GM03348 (cell line): ENCODE measurements around the gene MFSD6.

ENCODE experiments used
- DNase-seq: peaks from one replicate; pipeline ENCODE4 v3.0.0; 2012; ENCODE audit warnings: low spot score

Gene MFSD6

GRCh38 chr2:190440113-190440512, 32.0 kb downstream of the MFSD6 start:
- DNase-seq = no peak

GRCh38 chr2:190441564-190441963, 33.4 kb downstream of the MFSD6 start:
- DNase-seq = no peak

GRCh38 chr2:190443055-190443454, 34.9 kb downstream of the MFSD6 start:
- DNase-seq = no peak

GRCh38 chr2:190443778-190444481, 35.8 kb downstream of the MFSD6 start:
- peak; percentile 20 for DNase-seq

- no peak for DNase-seq
Measured at GRCh38 chr2:190444976-190445375, 36.8 kb downstream of the MFSD6 start.

GRCh38 chr2:190446193-190446592, 38.0 kb downstream of the MFSD6 start:
- no peak for DNase-seq

GRCh38 chr2:190446750-190447516, 38.8 kb downstream of the MFSD6 start:
- peak; percentile 17 for DNase-seq

GRCh38 chr2:190447766-190448165, 39.6 kb downstream of the MFSD6 start:
- DNase-seq = no peak

GRCh38 chr2:190449925-190450324, 41.8 kb downstream of the MFSD6 start:
- DNase-seq = no peak

GRCh38 chr2:190450363-190450762, 42.2 kb downstream of the MFSD6 start:
- DNase-seq = no peak

- peak; percentile 37 for DNase-seq
Measured at GRCh38 chr2:190451561-190452176, 43.5 kb downstream of the MFSD6 start.

GRCh38 chr2:190452433-190452832, 44.3 kb downstream of the MFSD6 start:
- DNase-seq = no peak

GRCh38 chr2:190454795-190455194, 46.6 kb downstream of the MFSD6 start:
- DNase-seq = no peak

GRCh38 chr2:190455358-190456095, 47.4 kb downstream of the MFSD6 start:
- no peak for DNase-seq

- no peak for DNase-seq
Measured at GRCh38 chr2:190456833-190457232, 48.7 kb downstream of the MFSD6 start.

- DNase-seq = no peak
Measured at GRCh38 chr2:190457256-190457655, 49.1 kb downstream of the MFSD6 start.

- no peak for DNase-seq
Measured at GRCh38 chr2:190458352-190459107, 50.4 kb downstream of the MFSD6 start.

- no peak for DNase-seq
Measured at GRCh38 chr2:190459881-190460280, 51.7 kb downstream of the MFSD6 start.

- no peak for DNase-seq
Measured at GRCh38 chr2:190460487-190460886, 52.3 kb downstream of the MFSD6 start.

- DNase-seq = no peak
Measured at GRCh38 chr2:190462181-190462580, 54.0 kb downstream of the MFSD6 start.

- DNase-seq = no peak
Measured at GRCh38 chr2:190462611-190463010, 54.5 kb downstream of the MFSD6 start.

GRCh38 chr2:190465060-190465459, 56.9 kb downstream of the MFSD6 start:
- DNase-seq = no peak
